ENCODE measurements around the gene SMARCD1. TPM values are rescaled to one million over a fixed set of nuclear protein-coding genes. Genes with fewer than 3 reads are reported as not detected.
A peak's percentile ranks its signal among the peaks of the same experiment; 100 is the strongest.
"Not testable (repeated sequence)": the region's sequence is repeated elsewhere in the genome, so short reads cannot be mapped to it uniquely, and the experiment has no call there.

The SMARCD1 gene
- total RNA-seq, 1 donor from 2014 or later = 152 TPM

- Mint-ChIP-seq H3K27ac (ENCODE audit: unreplicated experiment) (no peak overlapping the region), H3K27me3 (ENCODE audit: unreplicated experiment) (peaks cover 16% of the 10 kb centered on the region), H3K36me3 (ENCODE audit: unreplicated experiment) (peaks cover 4% of the 10 kb centered on the region), H3K4me1 (ENCODE audit: low read depth, unreplicated experiment) (peaks cover 10% of the 10 kb centered on the region), H3K9me3 (ENCODE audit: unreplicated experiment) (peaks cover 9% of the 10 kb centered on the region), H3K4me3 (ENCODE audit: unreplicated experiment) (no peak overlapping the region)
- TF ChIP-seq CTCF (IDR thresholded peaks at IDR 0.05; ENCODE audit: partially characterized antibody, unreplicated experiment) = no peak
- no peak for DNase-seq
Observed at GRCh38 chr12:50081096-50081808, 3.9 kb upstream of the SMARCD1 start.

GRCh38 chr12:50082644-50083043, 2.5 kb upstream of the SMARCD1 start:
- no peak overlapping the region for H3K4me3 Mint-ChIP-seq (ENCODE audit: unreplicated experiment)
- H3K27ac Mint-ChIP-seq (ENCODE audit: unreplicated experiment) = peak overlapping the region; percentile 0
- no peak for DNase-seq
- H3K9me3 Mint-ChIP-seq (ENCODE audit: unreplicated experiment) = peaks cover 10% of the 10 kb centered on the region
- no peak for TF ChIP-seq CTCF (IDR thresholded peaks at IDR 0.05; ENCODE audit: partially characterized antibody, unreplicated experiment)
- H3K36me3 Mint-ChIP-seq (ENCODE audit: unreplicated experiment) = peaks cover 4% of the 10 kb centered on the region
- peaks cover 14% of the 10 kb centered on the region for H3K27me3 Mint-ChIP-seq (ENCODE audit: unreplicated experiment)
- peaks cover 5% of the 10 kb centered on the region for H3K4me1 Mint-ChIP-seq (ENCODE audit: low read depth, unreplicated experiment)

- peaks cover 5% of the 10 kb centered on the region for H3K4me1 Mint-ChIP-seq (ENCODE audit: low read depth, unreplicated experiment)
- DNase-seq = no peak
- peak overlapping the region; percentile 57 for H3K27ac Mint-ChIP-seq (ENCODE audit: unreplicated experiment)
- H3K27me3 Mint-ChIP-seq (ENCODE audit: unreplicated experiment) = peaks cover 14% of the 10 kb centered on the region
- H3K9me3 Mint-ChIP-seq (ENCODE audit: unreplicated experiment) = peaks cover 11% of the 10 kb centered on the region
- peak overlapping the region; percentile 70 for H3K4me3 Mint-ChIP-seq (ENCODE audit: unreplicated experiment)
- no peak for TF ChIP-seq CTCF (IDR thresholded peaks at IDR 0.05; ENCODE audit: partially characterized antibody, unreplicated experiment)
- peaks cover 4% of the 10 kb centered on the region for H3K36me3 Mint-ChIP-seq (ENCODE audit: unreplicated experiment)
Observed at GRCh38 chr12:50083301-50083700, 1.8 kb upstream of the SMARCD1 start.

GRCh38 chr12:50084409-50084774, 750 bp upstream of the SMARCD1 start:
- not testable (repeated sequence) for H3K36me3 Mint-ChIP-seq (ENCODE audit: unreplicated experiment)
- peaks cover 11% of the 10 kb centered on the region for H3K4me1 Mint-ChIP-seq (ENCODE audit: low read depth, unreplicated experiment)
- H3K27ac Mint-ChIP-seq (ENCODE audit: unreplicated experiment) = peak overlapping the region; percentile 81

GRCh38 chr12:50085615-50086072, 502 bp downstream of the SMARCD1 start:
- H3K4me3 Mint-ChIP-seq (ENCODE audit: unreplicated experiment) = peak overlapping the region; percentile 95
- no peak for TF ChIP-seq CTCF (IDR thresholded peaks at IDR 0.05; ENCODE audit: partially characterized antibody, unreplicated experiment)
- peaks cover 9% of the 10 kb centered on the region for H3K27me3 Mint-ChIP-seq (ENCODE audit: unreplicated experiment)
- H3K27ac Mint-ChIP-seq (ENCODE audit: unreplicated experiment) = peak overlapping the region; percentile 88
- no peaks in the 10 kb centered on the region for H3K36me3 Mint-ChIP-seq (ENCODE audit: unreplicated experiment)
- H3K4me1 Mint-ChIP-seq (ENCODE audit: low read depth, unreplicated experiment) = peaks cover 11% of the 10 kb centered on the region
- H3K9me3 Mint-ChIP-seq (ENCODE audit: unreplicated experiment) = peaks cover 11% of the 10 kb centered on the region
- no peak for DNase-seq

More at GRCh38 chr12:50084409-50084774, 750 bp upstream of the SMARCD1 start:
- H3K4me3 Mint-ChIP-seq (ENCODE audit: unreplicated experiment) = peak overlapping the region; percentile 82
- peaks cover 11% of the 10 kb centered on the region for H3K9me3 Mint-ChIP-seq (ENCODE audit: unreplicated experiment)
- not testable (repeated sequence) for DNase-seq
- H3K27me3 Mint-ChIP-seq (ENCODE audit: unreplicated experiment) = peaks cover 14% of the 10 kb centered on the region

All from glutamatergic neuron (in vitro differentiated cells).